PC-9 (cell line): ENCODE results near the gene LARGE1.

Experiments used
- EZH2 ChIP-seq: fragments of 200-600 bp; sonication (generic); IDR thresholded peaks from 2 replicates; pipeline ENCODE4 v1.8.0; 2017; ENCODE audit warnings: antibody characterized with exemption, low read depth
- TF ChIP-seq, protein P1 (sequence below): fragments of 200-600 bp; sonication (generic); conservative IDR thresholded peaks from 2 replicates; pipeline ENCODE4 v1.6.1; 2017; ENCODE audit warnings: mixed run types, antibody characterized with exemption, mild to moderate bottlenecking, moderate library complexity

DNA sequence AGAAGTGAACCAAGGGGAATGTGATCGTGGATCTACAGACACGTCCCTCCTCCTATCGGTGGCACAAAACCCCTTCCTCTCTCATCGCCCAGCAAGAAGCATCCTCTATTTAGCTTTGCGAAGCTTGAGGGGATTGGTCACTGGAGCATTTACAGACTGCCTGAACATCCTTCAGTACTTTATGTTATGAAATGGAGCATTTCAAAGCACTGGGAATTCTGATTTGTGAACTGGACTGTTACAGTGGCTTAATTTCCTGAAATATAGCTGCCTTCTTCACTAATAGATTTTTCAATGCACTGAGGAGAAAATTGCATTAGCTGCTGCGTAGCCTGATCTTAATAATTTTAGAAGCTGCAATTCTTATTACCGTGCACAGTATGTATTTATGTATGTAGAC is 344.5 kb downstream of the LARGE1 start:
- no peak for TF ChIP-seq EZH2
- TF ChIP-seq, protein P1, sequence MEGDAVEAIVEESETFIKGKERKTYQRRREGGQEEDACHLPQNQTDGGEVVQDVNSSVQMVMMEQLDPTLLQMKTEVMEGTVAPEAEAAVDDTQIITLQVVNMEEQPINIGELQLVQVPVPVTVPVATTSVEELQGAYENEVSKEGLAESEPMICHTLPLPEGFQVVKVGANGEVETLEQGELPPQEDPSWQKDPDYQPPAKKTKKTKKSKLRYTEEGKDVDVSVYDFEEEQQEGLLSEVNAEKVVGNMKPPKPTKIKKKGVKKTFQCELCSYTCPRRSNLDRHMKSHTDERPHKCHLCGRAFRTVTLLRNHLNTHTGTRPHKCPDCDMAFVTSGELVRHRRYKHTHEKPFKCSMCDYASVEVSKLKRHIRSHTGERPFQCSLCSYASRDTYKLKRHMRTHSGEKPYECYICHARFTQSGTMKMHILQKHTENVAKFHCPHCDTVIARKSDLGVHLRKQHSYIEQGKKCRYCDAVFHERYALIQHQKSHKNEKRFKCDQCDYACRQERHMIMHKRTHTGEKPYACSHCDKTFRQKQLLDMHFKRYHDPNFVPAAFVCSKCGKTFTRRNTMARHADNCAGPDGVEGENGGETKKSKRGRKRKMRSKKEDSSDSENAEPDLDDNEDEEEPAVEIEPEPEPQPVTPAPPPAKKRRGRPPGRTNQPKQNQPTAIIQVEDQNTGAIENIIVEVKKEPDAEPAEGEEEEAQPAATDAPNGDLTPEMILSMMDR: no peak
